ENCODE results near the gene TMEM163.

The TMEM163 gene

GRCh38 chr2:134583997-134584520 lies 134.7 kb downstream of the TMEM163 start:
- no peak overlapping the region for H3K27ac ChIP-seq
- TF ChIP-seq, protein P1, sequence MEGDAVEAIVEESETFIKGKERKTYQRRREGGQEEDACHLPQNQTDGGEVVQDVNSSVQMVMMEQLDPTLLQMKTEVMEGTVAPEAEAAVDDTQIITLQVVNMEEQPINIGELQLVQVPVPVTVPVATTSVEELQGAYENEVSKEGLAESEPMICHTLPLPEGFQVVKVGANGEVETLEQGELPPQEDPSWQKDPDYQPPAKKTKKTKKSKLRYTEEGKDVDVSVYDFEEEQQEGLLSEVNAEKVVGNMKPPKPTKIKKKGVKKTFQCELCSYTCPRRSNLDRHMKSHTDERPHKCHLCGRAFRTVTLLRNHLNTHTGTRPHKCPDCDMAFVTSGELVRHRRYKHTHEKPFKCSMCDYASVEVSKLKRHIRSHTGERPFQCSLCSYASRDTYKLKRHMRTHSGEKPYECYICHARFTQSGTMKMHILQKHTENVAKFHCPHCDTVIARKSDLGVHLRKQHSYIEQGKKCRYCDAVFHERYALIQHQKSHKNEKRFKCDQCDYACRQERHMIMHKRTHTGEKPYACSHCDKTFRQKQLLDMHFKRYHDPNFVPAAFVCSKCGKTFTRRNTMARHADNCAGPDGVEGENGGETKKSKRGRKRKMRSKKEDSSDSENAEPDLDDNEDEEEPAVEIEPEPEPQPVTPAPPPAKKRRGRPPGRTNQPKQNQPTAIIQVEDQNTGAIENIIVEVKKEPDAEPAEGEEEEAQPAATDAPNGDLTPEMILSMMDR (conservative IDR thresholded peaks at IDR 0.05), result no peak

GRCh38 chr2:134583462-134583861 lies 135.3 kb downstream of the TMEM163 start:
- TF ChIP-seq, protein P1 (conservative IDR thresholded peaks at IDR 0.05), result no peak
- no peak overlapping the region for H3K27ac ChIP-seq

GRCh38 chr2:134582547-134582899 lies 136.3 kb downstream of the TMEM163 start:
- TF ChIP-seq, protein P1 (conservative IDR thresholded peaks at IDR 0.05), result no peak
- no peak overlapping the region for H3K27ac ChIP-seq

GRCh38 chr2:134581877-134582546 lies 136.8 kb downstream of the TMEM163 start:
- no peak overlapping the region for H3K27ac ChIP-seq
- TF ChIP-seq, protein P1 (conservative IDR thresholded peaks at IDR 0.05), result no peak

- H3K27ac ChIP-seq, result no peak overlapping the region
- TF ChIP-seq, protein P1 (conservative IDR thresholded peaks at IDR 0.05), result no peak
These were observed 140.5 kb downstream of the TMEM163 start for GRCh38 chr2:134578316-134578715.

- TF ChIP-seq, protein P1 (conservative IDR thresholded peaks at IDR 0.05), result no peak
- H3K27ac ChIP-seq, result no peak overlapping the region
These were observed 142.3 kb downstream of the TMEM163 start for GRCh38 chr2:134576478-134576877.

- H3K27ac ChIP-seq, result no peak overlapping the region
- TF ChIP-seq, protein P1 (conservative IDR thresholded peaks at IDR 0.05), result no peak
These were observed 142.9 kb downstream of the TMEM163 start for GRCh38 chr2:134575888-134576287.
